GM03348 (cell line): Measurements from ENCODE around the gene ASIC3.
"Not testable (repeated sequence)": the region's sequence is repeated elsewhere in the genome, so short reads cannot be mapped to it uniquely, and the experiment has no call there.

ENCODE experiments used
- DNase-seq: peaks from one replicate; pipeline ENCODE4 v3.0.0; 2012; ENCODE audit warnings: low spot score

Gene ASIC3

GRCh38 chr7:151013733-151014497 is 34.4 kb upstream of the ASIC3 start:
- peak; percentile 79 for DNase-seq

- no peak for DNase-seq
Observed at GRCh38 chr7:151014950-151015349, 33.4 kb upstream of the ASIC3 start.

GRCh38 chr7:151015967-151016366 is 32.4 kb upstream of the ASIC3 start:
- no peak for DNase-seq

DNA sequence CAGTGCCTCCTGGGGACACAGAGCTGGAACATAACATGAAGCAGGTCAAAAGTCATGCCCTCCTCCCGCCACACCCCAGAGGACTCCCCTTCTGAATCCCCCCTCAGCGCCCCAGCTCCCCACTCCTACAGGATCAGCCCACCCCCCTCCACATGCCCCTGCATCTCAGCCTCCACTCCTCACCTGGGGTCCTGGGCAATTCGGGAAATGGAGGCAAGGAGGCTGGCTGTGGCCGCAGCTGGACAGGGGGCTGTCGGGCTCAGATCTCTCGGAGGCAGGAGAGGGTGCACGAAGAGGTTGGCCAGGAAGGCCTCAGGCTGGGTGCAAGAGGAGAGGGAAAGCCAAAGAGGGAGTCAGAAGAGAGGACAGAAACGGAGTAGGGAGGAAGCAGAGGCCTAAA is 31.8 kb upstream of the ASIC3 start:
- no peak for DNase-seq

- DNase-seq: no peak
Observed at GRCh38 chr7:151016942-151017341, 31.4 kb upstream of the ASIC3 start.

- no peak for DNase-seq
Observed at GRCh38 chr7:151017370-151017952, 30.9 kb upstream of the ASIC3 start.

GRCh38 chr7:151017953-151018420 is 30.3 kb upstream of the ASIC3 start:
- peak; percentile 84 for DNase-seq

DNA sequence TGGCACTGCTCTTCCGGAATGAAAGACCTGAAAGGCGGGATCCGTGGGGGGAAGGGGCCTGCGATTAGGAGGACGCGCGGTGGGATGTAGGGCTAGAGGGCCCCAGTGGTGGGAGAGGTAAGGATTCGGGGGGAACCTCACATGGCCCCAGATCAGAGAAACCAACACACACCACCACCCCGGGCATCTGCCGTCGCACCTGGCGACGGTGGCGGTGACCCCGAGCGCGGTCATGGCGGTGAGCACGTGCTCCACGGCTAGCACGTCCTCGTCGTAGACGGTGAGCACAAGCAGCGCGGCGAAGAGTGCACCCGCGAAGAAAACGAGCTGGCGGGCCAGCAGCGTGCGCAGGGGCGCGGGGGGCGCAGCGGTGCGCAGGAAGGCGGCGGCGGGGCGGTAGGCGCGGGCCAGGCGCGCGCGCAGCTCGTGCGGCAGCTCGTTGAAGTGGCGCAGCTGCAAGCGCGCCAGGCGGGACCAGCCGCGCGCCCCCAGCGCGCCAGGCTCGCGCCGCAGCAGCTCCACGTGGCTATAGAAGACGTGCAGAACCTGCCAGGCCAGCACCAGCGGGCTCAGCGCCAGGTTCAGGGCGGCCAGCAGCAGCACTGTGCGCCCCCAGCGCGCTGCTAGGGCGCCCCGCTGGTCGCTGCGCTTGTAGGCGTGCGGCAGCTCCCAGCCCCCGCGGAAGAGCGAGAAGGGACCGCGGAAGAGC is 29.8 kb upstream of the ASIC3 start:
- no peak for DNase-seq

DNA sequence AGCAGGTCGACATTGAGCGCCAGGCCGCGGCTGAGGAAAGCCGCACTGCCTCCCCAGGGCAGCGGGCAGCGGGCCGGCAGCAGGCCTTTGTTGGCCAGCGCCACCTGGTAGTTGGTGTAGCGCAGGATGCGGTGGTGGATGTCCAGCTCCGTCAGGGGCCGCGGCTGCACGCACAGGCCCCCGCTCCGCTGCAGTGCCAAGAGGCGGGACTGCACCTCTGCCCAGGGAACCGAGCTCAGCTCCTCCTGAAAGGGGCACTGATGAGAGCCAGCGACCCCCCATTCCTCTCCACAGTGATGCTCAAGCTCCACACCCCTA is 29.2 kb upstream of the ASIC3 start:
- no peak for DNase-seq

DNA sequence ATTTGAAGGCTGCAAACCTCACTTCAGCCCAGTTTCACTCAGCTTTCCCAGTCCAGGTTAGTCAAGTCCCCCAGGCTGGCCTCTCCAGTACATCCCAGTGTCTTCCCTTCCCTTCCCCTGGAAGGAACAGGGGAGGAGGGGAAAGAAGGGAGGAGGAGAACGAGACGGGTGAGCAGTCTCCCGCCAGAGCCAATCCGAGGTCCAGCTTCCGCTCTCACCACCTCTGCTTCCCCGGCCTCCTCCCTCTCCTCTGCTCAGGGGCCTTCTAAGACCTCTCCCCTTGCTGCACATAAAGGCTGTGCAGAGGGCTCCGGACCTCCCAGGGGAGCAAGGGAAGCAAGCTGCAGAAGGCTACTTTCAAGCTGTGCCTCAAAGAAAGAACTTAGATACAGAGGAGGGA is 28.1 kb upstream of the ASIC3 start:
- no peak for DNase-seq

- no peak for DNase-seq
Observed at GRCh38 chr7:151023232-151023631, 25.1 kb upstream of the ASIC3 start.

GRCh38 chr7:151024435-151025056 is 23.8 kb upstream of the ASIC3 start, which contains the start of gene ATG9B:
Gene ATG9B (minus strand): TSS chr7:151024494. CDS start chr7:151024423, 71 bp downstream.
- no peak for DNase-seq

DNA sequence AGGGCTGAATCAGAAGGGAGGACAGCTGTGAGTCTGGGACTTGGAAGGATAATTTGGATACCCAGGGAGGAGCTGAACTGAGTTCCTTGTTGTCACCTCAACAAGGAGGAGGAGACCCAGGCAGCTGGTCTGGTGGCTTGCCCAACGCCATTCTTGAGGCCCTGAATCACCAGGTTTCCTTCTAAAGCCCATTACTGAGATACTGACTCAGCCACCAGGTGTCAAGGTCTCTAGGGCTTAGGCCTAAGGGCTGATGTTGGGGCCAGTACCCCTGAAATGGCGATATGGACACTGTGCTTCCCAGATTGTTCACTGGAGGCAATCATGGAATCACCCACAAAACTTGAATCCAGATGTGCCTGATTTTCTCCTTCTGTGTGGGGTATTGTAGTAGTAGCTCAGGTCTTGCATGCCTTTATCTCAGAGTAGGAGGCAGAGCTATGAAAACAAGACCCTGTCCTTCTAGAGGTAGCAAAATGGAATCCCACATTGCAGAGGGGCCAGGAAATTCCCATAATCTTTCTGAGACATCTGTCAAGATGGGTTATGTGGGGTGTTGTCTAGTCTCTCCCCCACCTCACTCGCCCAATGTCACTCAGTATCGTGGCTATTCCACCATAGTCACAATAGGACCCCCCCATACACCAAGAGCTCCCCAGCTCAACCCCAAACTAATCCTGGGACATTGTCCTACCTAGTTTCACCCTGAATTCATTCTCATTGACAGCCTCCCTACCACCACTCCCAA is 22.2 kb upstream of the ASIC3 start:
- DNase-seq: no peak

DNA sequence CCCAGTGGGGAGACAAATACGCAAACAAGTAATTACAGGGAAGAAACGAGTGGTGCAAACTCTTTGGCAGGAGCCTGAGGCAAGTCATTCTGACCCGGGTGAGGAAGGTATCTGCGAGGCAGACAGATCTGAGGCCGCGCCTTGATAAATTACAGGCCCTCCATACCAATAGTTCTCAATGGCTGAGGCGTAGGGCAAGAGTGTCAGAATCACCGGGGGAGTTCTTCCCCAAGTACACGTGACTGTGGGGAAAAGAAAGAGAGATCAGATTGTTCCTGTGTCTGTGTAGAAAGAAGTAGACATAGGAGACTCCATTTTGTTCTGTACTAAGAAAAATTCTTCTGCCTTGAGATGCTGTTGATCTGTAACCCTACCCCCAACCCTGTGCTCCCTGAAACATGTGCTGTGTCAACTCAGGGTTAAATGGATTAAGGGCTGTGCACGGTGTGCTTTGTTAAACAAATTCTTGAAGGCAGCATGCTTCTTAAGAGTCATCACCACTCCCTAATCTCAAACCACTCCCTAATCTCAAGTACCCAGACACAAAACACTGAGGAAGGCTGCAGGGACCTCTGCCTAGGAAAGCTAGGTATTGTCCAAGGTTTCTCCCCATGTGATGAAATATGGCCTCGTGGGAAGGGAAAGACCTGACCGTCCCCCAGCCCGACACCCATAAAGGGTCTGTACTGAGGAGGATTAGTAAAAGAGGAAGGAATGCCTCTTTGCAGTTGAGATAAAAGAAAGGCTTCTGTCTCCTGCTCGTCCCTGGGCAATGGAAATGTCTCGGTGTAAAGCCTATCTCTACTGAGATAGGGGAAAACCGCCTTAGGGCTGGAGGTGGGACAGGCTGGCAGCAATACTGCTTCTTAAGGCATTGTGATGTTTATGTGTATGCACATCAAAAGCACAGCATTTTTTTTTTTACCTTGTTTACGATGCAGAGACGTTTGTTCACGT is 21.3 kb upstream of the ASIC3 start:
- DNase-seq: not testable (repeated sequence)

DNA sequence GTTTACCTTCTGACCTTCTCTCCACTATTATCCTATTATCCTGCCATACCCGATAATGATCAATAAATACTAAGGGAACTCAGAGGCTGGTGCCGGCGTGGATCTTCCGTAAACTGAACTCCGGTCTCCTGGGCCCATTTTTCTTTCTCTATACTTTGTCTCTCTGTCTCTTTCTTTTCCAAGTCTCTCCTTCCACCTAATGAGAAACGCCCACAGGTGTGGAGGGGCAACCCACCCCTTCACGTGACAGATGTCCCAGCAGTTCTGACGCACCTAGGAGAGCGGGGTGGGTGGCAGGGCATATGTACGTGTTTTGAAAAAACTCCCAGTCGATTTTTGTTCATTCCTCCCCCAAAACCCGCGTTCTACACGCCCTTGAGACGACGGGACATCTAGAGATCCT is 20.6 kb upstream of the ASIC3 start:
- DNase-seq: not testable (repeated sequence)

DNA sequence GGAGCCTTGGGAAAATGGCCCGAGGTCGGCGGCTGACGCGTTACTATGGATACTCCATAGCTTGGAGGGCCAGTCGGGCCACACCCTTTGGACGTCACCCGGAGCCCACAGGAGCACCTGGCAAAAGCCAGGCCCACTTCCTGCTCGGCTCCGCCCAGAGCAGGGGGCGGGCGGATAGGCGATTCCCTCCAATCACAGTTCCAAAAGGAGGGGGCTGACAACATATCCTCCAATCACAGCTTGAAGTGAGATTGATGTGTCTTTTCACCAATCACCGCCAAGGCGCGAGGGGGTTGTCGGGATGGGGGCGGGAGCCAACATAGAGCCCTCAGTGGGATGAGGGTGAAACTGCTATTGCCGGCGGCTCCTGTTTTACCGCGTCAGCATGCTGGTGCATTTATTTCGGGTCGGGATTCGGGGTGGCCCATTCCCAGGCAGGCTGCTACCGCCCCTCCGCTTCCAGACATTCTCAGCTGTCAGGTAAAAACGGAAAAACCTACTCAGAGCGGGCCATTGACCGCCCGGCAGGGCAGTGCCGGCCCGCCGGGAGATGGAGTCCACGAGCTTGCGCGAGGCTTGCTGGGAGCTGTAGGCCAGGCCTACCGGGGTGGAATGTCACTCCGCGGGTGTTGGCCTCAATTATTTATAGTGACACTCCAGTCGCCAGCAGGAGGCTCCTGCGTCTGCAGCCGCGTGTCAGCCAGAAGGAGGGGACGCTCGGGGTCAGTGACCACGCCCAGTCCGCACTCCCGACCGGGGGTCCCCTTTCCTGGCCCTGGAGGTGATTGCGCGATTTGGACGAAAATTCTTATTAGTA is 20.0 kb upstream of the ASIC3 start, which contains the start of gene ABCB8:
ABCB8 (plus strand) TSS at position 320 of the 817 bp plus-strand sequence; CDS start at position 386, 66 bp downstream.
- peak; percentile 100 for DNase-seq

DNA sequence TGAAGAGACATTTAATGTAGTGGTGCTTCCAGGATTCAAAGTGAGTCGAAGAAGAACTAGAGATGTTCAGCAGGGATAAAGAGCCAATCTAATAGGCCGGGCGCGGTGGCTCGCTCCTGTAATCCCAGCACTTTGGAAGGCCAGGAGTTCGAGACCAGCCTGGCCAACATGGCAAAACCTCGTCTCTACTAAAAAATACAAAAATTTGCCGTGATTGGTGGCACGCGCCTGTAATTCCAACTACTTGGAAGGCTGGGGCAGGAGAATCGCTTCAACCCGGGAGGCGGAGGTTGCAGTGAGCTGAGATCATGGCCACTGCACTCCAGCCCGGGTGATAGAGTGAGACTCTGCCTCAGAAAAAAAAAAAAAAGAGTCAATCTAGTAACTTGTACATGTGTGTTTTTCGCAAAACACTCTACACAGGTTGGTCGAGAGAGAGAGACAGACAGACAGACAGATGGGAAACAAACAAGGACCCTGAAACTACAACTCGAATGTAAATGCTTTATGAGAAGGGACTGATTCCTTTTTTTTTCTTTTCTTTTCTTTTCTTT is 19.3 kb upstream of the ASIC3 start:
- DNase-seq: no peak

GRCh38 chr7:151031011-151031410 is 17.3 kb upstream of the ASIC3 start:
- no peak for DNase-seq
